Upper lobe of left lung (tissue), 6 donors: ENCODE measurements around the gene BAD. TPM values are rescaled to one million over a fixed set of nuclear protein-coding genes. Genes with fewer than 3 reads are reported as not detected.

Experiments used
- ATAC-seq, 2 donors: fragments of 200-7000 bp; cut with Tn5 transposase; one replicate each; pipeline ENCODE4 v1.9.1; 2022; ENCODE audit warnings: mild to moderate bottlenecking in 2 of 2, moderate library complexity in 2 of 2; ENCODE audit not compliant: low FRiP score in 2 of 2
- DNase-seq, 2 donors: peaks; one replicate each; pipeline ENCODE4 v3.0.0-alpha.2; 2019 to 2020
- H3K27ac ChIP-seq, 4 donors: fragments of 200-600 bp; sonication (generic); one replicate each; pipeline ENCODE4 v1.5.1; 2016 to 2019
- H3K27me3 ChIP-seq, 4 donors: fragments of 200-600 bp; sonication (generic); one replicate each; pipeline ENCODE4 v1.5.1; 2017 to 2019
- H3K36me3 ChIP-seq, 4 donors: fragments of 200-600 bp; sonication (generic); one replicate each; pipeline ENCODE4 v1.5.1; 2016 to 2019
- H3K4me1 ChIP-seq, 4 donors: fragments of 200-600 bp; sonication (generic); one replicate each; pipeline ENCODE4 v1.5.1; 2018 to 2019
- H3K4me3 ChIP-seq, 4 donors: fragments of 200-600 bp; sonication (generic); one replicate each; pipeline ENCODE4 v1.5.1; 2017 to 2019; ENCODE audit warnings: mild to moderate bottlenecking in 2 of 4, moderate library complexity in 1 of 4
- H3K9me3 ChIP-seq, 4 donors: fragments of 200-600 bp; sonication (generic); one replicate each; pipeline ENCODE4 v1.5.1; 2018 to 2019
- CTCF ChIP-seq, 6 experiments: fragments of 450-650 bp in 4 of 6; fragments of 200-600 bp in 2 of 6; sonication (generic) in 2 of 6; IDR thresholded peaks; one replicate each; pipeline ENCODE4 v1.5.1; 2016 to 2019; ENCODE audit warnings: antibody characterized with exemption in 6 of 6
- EP300 ChIP-seq, 4 donors: sonication (generic); formaldehyde crosslinking; IDR thresholded peaks; one replicate each; pipeline ENCODE4 v1.5.1; 2017; ENCODE audit warnings: antibody characterized with exemption in 4 of 4, control low read depth in 2 of 4
- POLR2A ChIP-seq, 4 donors: fragments of 450-650 bp; IDR thresholded peaks; one replicate each; pipeline ENCODE4 v1.5.1; 2016 to 2017; ENCODE audit warnings: antibody characterized with exemption in 4 of 4, mild to moderate bottlenecking in 2 of 4
- POLR2AphosphoS5 ChIP-seq, 2 donors: sonication (generic); formaldehyde crosslinking; IDR thresholded peaks; one replicate each; pipeline ENCODE4 v1.5.1; 2017; ENCODE audit warnings: antibody characterized with exemption in 2 of 2
- WGBS, 2 donors: methylation state at CpG; one replicate each; pipeline ENCODE4 v1.1.5; 2017 to 2018; 5-methylcytosine and 5-hydroxymethylcytosine counted together
- total RNA-seq, 6 donors: library from RNA; depleted of rRNA in 4 of 6; stranded (reverse); fragments of >200 nt in 4 of 6; gene quantifications; one replicate each; pipeline versions ENCODE4 v1.1.0 to v1.2.1, GENCODE V29; 2016 to 2021
- donor health status: DM: no; HTN: no; CAD: no; lungs with moderate emphysema.
- donor health status: DM: no; HTN: yes; CAD: no; lungs with severe emphysema.

Gene BAD
- 100 to 1,000 TPM in 2 of 6 donors, 10 to 100 TPM in 4; 59.7 to 150 (median 80.1) TPM for total RNA-seq

GRCh38 chr11:64284048-64284961 is at the start of gene BAD:
TSS of gene BAD (minus strand) at chr11:64284665. CDS start at chr11:64284368, 297 bp downstream.
- peaks cover 0 to 10% (median 8%) of the 10 kb centered on the region in 4 donors for H3K36me3 ChIP-seq
- peak within 1 kb of the TSS; percentile 59 to 94 (median 86) for H3K4me3 ChIP-seq
- H3K27me3 ChIP-seq: no peaks in the 10 kb centered on the region
- TF ChIP-seq POLR2A (IDR thresholded peaks at IDR 0.05): peak in 3 of 4 donors; percentile 26 to 84 (median 74)
- peak in 1 of 2 donors; percentile 23 for TF ChIP-seq POLR2AphosphoS5 (IDR thresholded peaks at IDR 0.05)
- TF ChIP-seq CTCF (IDR thresholded peaks at IDR 0.05): peak in 1 of 6 experiments; percentile 7
- TF ChIP-seq EP300 (IDR thresholded peaks at IDR 0.05): no peak
- DNase-seq (peak; percentile 98 to 99), ATAC-seq (peak; percentile 95 to 97)
- WGBS, 2 donors: 4 to 67% methylated on average over 1 to 32 of the region's 44 CpGs
- H3K4me1 ChIP-seq: peaks cover 16 to 30% (median 24%) of the 10 kb centered on the region in 4 donors
- peak within 1 kb of the TSS; percentile 93 to 99 (median 96) for H3K27ac ChIP-seq
- no peaks in the 10 kb centered on the region for H3K9me3 ChIP-seq

- Histone ChIP-seq H3K9me3 (no peaks in the 10 kb centered on the region), H3K4me3 (no peak overlapping the region), H3K27ac (no peak overlapping the region), H3K27me3 (no peaks in the 10 kb centered on the region), H3K4me1 (peaks cover 17 to 33% (median 21%) of the 10 kb centered on the region in 4 donors), H3K36me3 (no peaks in the 10 kb centered on the region)
- no peak for DNase-seq
- TF ChIP-seq POLR2A (IDR thresholded peaks at IDR 0.05): no peak
- no peak for TF ChIP-seq POLR2AphosphoS5 (IDR thresholded peaks at IDR 0.05)
- TF ChIP-seq EP300 (IDR thresholded peaks at IDR 0.05): no peak
- no peak for ATAC-seq
- 87 to 95% methylated on average over 8 of the region's 8 CpGs for WGBS, 2 donors
Observed at GRCh38 chr11:64333556-64333955, 49.1 kb upstream of the BAD start.

- H3K27ac ChIP-seq: peak overlapping the region; percentile 54 to 73 (median 66)
- WGBS, 2 donors: 19 to 25% methylated on average over 13 to 20 of the region's 20 CpGs
- H3K4me1 ChIP-seq: peaks cover 17 to 33% (median 21%) of the 10 kb centered on the region in 4 donors
- H3K36me3 ChIP-seq: no peaks in the 10 kb centered on the region
- peak; percentile 89 to 90 for ATAC-seq
- H3K9me3 ChIP-seq: no peaks in the 10 kb centered on the region
- TF ChIP-seq CTCF (IDR thresholded peaks at IDR 0.05) (peak; percentile 44 to 84 (median 75)), EP300 (IDR thresholded peaks at IDR 0.05) (no peak), POLR2AphosphoS5 (IDR thresholded peaks at IDR 0.05) (peak; percentile 51 to 67)
- peak; percentile 81 to 97 for DNase-seq
- H3K27me3 ChIP-seq: no peaks in the 10 kb centered on the region
- no peak overlapping the region for H3K4me3 ChIP-seq
Observed at GRCh38 chr11:64331569-64332371, 47.3 kb upstream of the BAD start.

GRCh38 chr11:64330888-64331287 is 46.4 kb upstream of the BAD start:
- no peaks in the 10 kb centered on the region for H3K9me3 ChIP-seq
- no peak overlapping the region for H3K27ac ChIP-seq
- TF ChIP-seq EP300 (IDR thresholded peaks at IDR 0.05) (no peak), CTCF (IDR thresholded peaks at IDR 0.05) (no peak), POLR2A (IDR thresholded peaks at IDR 0.05) (no peak), POLR2AphosphoS5 (IDR thresholded peaks at IDR 0.05) (no peak)
- DNase-seq: peak in 1 of 2 donors; percentile 28
- H3K4me1 ChIP-seq: peaks cover 17 to 33% (median 21%) of the 10 kb centered on the region in 4 donors
- no peaks in the 10 kb centered on the region for H3K27me3 ChIP-seq
- no peak for ATAC-seq
- 79 to 89% methylated on average over 11 of the region's 11 CpGs for WGBS, 2 donors
- H3K36me3 ChIP-seq: no peaks in the 10 kb centered on the region
- no peak overlapping the region for H3K4me3 ChIP-seq

GRCh38 chr11:64327993-64328392 is 43.5 kb upstream of the BAD start:
- 91 to 92% methylated on average over 3 of the region's 3 CpGs for WGBS, 2 donors
- DNase-seq (no peak), ATAC-seq (no peak)
- peaks cover 14 to 30% (median 16%) of the 10 kb centered on the region in 4 donors for H3K4me1 ChIP-seq
- H3K36me3 ChIP-seq: peaks cover 0 to 2% (median 0%) of the 10 kb centered on the region in 4 donors
- H3K27ac ChIP-seq: no peak overlapping the region
- TF ChIP-seq CTCF (IDR thresholded peaks at IDR 0.05) (no peak), POLR2AphosphoS5 (IDR thresholded peaks at IDR 0.05) (no peak), POLR2A (IDR thresholded peaks at IDR 0.05) (no peak), EP300 (IDR thresholded peaks at IDR 0.05) (no peak)
- H3K27me3 ChIP-seq: no peaks in the 10 kb centered on the region
- H3K9me3 ChIP-seq: no peaks in the 10 kb centered on the region
- no peak overlapping the region for H3K4me3 ChIP-seq
